ENCODE results near the gene NUP210. TPM values are rescaled to one million over a fixed set of nuclear protein-coding genes. Genes with fewer than 3 reads are reported as not detected.

Gene NUP210
- total RNA-seq, 1 donor from 2014 or later = 3.0 TPM

DNA sequence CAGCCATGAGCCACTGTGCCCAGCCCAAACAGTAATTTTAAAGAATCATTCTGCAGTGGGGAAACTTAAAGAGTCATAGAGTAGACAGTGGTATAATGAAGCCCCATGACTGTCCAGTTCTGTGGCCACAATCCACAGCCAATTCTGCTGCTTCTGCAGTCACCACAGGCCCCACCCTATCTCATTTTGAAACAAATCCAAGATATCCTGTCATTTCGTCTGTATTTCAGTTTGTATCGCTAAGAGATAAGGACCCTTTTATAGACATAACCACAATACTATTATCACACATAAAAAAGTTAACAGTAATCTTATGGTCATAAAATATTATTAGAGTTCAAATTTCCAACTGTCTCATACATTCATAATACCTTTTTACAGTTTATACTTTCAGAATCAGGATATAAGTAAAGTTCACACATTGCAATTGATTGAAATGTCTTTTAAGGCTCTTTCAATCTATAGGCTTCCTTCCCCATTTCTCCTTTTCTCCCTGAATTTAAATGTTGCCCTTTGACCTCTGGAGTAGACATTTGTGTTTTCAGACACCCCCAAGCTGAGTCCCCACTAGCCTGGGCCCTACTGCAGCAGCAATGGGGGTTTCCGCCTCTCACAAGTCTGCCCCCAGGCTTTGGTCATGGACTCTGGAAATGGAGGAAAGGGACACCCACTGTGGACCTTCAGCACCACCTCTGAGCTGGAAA is 4.2 kb upstream of the NUP210 start:
- TF ChIP-seq, protein P1, sequence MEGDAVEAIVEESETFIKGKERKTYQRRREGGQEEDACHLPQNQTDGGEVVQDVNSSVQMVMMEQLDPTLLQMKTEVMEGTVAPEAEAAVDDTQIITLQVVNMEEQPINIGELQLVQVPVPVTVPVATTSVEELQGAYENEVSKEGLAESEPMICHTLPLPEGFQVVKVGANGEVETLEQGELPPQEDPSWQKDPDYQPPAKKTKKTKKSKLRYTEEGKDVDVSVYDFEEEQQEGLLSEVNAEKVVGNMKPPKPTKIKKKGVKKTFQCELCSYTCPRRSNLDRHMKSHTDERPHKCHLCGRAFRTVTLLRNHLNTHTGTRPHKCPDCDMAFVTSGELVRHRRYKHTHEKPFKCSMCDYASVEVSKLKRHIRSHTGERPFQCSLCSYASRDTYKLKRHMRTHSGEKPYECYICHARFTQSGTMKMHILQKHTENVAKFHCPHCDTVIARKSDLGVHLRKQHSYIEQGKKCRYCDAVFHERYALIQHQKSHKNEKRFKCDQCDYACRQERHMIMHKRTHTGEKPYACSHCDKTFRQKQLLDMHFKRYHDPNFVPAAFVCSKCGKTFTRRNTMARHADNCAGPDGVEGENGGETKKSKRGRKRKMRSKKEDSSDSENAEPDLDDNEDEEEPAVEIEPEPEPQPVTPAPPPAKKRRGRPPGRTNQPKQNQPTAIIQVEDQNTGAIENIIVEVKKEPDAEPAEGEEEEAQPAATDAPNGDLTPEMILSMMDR (IDR thresholded peaks at IDR 0.05; ENCODE audit: unreplicated experiment) = no peak
- H3K4me3 Mint-ChIP-seq (ENCODE audit: unreplicated experiment) = no peak overlapping the region
- H3K36me3 Mint-ChIP-seq (ENCODE audit: low read depth, unreplicated experiment) = no peaks in the 10 kb centered on the region
- no peak for DNase-seq (ENCODE audit: low spot score)
- H3K9me3 Mint-ChIP-seq (ENCODE audit: unreplicated experiment) = no peaks in the 10 kb centered on the region
- H3K4me1 Mint-ChIP-seq (ENCODE audit: unreplicated experiment) = peaks cover 6% of the 10 kb centered on the region
- peaks cover 2% of the 10 kb centered on the region for H3K27me3 Mint-ChIP-seq (ENCODE audit: unreplicated experiment)
- no peak overlapping the region for H3K27ac Mint-ChIP-seq (ENCODE audit: unreplicated experiment)

DNA sequence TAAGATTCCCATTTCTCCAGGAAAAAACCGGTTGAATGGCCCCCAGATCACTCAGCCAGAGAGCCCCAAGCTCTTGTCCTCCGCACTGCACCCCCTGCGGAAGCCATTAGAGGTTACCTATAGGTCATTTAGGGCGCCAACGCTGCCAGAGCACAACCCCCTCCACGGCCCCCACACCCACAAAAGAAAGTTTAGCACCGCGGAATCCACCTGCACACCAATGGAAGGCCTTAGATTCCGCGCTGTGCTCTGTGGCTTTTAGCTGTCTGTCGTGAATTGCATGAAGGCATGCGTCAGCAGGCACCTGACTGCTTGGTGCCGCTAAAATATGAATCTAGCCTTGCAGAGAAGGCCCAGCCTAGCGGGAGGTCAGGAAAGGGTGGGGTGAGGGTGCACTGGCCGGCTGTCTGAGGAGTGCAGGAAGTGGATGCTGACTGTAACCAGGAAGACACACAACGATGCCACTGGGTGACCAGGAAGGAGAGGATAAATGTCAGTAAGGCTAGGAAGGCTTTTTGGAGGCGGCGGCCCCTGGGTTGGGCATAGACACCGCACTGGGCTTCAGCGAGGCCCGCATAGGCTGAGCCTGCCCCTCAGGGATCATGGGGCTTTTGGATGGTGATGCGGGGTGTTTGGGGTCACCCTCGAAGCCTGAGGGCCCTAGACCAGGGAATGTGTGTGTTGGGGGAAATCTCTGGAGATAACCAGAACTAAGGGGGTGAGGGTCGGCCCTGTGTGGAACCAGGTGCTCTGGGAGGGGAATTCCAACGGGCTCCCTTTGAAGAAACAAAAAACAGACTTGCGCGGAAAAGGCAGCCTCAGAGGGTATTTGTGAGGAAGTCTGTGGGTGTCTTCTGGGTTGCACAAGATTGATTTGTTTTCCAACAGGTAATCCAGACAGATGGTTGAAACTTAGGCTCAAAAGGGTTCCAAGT is 976 bp upstream of the NUP210 start:
- H3K9me3 Mint-ChIP-seq (ENCODE audit: unreplicated experiment) = no peaks in the 10 kb centered on the region
- peaks cover 4% of the 10 kb centered on the region for H3K27me3 Mint-ChIP-seq (ENCODE audit: unreplicated experiment)
- H3K36me3 Mint-ChIP-seq (ENCODE audit: low read depth, unreplicated experiment) = no peaks in the 10 kb centered on the region
- TF ChIP-seq, protein P1 (IDR thresholded peaks at IDR 0.05; ENCODE audit: unreplicated experiment) = no peak
- peaks cover 6% of the 10 kb centered on the region for H3K4me1 Mint-ChIP-seq (ENCODE audit: unreplicated experiment)
- peak overlapping the region; percentile 50 for H3K4me3 Mint-ChIP-seq (ENCODE audit: unreplicated experiment)
- peak; percentile 12 for DNase-seq (ENCODE audit: low spot score)
- peak overlapping the region; percentile 18 for H3K27ac Mint-ChIP-seq (ENCODE audit: unreplicated experiment)

DNA sequence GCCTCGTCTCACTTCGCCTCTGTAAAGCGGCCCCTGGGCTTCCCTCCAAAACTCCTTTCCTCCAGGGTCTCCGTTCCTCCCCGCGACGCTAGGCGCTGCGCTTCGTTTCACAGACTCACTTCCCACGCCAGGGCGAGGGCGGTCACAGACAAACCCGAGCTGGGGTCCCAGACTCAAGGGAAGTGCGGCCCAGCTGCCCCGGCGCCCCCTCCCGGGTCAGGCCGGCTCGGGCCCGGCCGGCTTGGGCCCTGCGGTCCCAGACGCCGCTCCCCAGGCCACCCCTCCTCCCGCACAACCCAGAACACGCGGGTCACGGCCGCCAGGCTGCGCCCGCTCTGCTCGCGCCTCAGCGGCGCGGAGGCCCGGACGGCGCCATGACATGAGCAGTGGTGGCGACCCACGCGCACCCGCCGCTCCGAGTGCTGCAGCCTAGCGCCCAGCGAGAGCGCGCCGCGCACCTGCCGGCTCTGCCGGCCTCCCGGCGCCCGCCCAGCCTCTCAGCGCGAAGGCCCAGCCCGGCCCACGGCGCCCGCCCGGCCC is 547 bp downstream of the NUP210 start:
- TF ChIP-seq, protein P1 (IDR thresholded peaks at IDR 0.05; ENCODE audit: unreplicated experiment) = no peak
- H3K4me3 Mint-ChIP-seq (ENCODE audit: unreplicated experiment) = no peak overlapping the region
- no peaks in the 10 kb centered on the region for H3K9me3 Mint-ChIP-seq (ENCODE audit: unreplicated experiment)
- peaks cover 6% of the 10 kb centered on the region for H3K4me1 Mint-ChIP-seq (ENCODE audit: unreplicated experiment)
- DNase-seq (ENCODE audit: low spot score) = peak; percentile 30
- no peaks in the 10 kb centered on the region for H3K36me3 Mint-ChIP-seq (ENCODE audit: low read depth, unreplicated experiment)
- no peak overlapping the region for H3K27ac Mint-ChIP-seq (ENCODE audit: unreplicated experiment)
- H3K27me3 Mint-ChIP-seq (ENCODE audit: unreplicated experiment) = peaks cover 6% of the 10 kb centered on the region

DNA sequence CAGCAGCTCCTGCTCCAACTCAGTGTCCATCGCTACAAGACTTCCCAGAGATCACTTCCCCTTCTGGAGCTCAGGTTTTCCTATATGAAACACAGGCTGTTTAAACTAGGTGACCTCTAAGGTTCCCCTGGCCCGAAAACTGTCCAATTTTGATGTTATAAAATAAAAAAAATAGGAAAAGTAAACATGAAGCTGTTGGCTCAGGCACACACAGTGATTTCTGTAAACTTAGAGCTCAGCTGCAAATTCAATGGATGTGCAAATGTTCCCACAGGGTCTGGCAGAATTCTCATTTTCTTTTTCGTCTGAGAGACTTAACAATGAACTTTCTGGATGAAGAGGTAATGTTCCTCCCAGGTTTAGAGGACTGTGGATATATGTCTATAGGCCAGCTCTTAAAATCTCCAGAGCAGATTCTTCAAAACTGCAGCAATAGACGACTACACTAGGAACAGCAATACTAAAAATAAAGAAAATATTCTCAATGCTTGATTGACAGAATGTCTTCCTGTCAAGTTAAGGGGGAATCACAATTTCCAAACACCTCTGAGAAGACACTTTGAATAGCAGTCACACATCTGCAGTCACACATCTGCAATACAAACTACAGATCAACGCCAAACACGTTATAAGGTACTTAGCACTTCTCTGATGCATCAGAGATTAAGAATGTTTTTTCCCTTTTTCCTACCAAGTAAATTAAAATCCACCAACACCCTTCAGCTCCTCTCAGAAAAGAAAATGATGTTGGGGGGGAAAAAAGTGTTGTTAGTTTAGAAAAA is 2.8 kb downstream of the NUP210 start:
- TF ChIP-seq, protein P1 (IDR thresholded peaks at IDR 0.05; ENCODE audit: unreplicated experiment) = no peak
- Mint-ChIP-seq H3K4me1 (ENCODE audit: unreplicated experiment) (peaks cover 6% of the 10 kb centered on the region), H3K27me3 (ENCODE audit: unreplicated experiment) (peaks cover 6% of the 10 kb centered on the region), H3K27ac (ENCODE audit: unreplicated experiment) (no peak overlapping the region), H3K36me3 (ENCODE audit: low read depth, unreplicated experiment) (no peaks in the 10 kb centered on the region), H3K4me3 (ENCODE audit: unreplicated experiment) (no peak overlapping the region), H3K9me3 (ENCODE audit: unreplicated experiment) (no peaks in the 10 kb centered on the region)
- DNase-seq (ENCODE audit: low spot score) = no peak
